Measurements from ENCODE around the gene DLG1.
"Not testable (repeated sequence)": the region's sequence is repeated elsewhere in the genome, so short reads cannot be mapped to it uniquely, and the experiment has no call there.

Gene DLG1

DNA sequence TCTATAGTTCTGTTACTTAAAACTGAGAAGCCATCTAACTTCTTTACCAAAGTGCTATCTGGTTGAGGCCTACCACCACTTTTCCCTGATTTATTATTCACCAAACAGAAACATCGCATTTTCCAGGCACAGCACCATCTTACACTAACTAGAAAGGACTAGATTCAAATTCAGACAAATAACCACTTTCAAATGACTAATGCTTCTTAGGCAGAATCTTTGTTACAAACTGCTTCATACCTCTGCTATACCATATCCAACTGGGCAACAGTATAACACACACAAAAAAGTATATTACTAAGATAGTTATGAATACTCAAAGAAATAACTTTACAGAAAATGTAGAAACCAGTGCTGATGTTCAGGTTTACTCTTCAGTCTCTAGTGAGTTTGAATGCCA, 16.6 kb downstream of the DLG1 start:
- Histone ChIP-seq H3K9ac (ENCODE audit: low read depth, low read length) (no peak overlapping the region), H3K4me3 (ENCODE audit: low read depth, low read length) (no peak overlapping the region), H3K36me3 (ENCODE audit: control insufficient read depth, insufficient read depth, low read length) (peaks cover 10% of the 10 kb centered on the region), H3K27me3 (ENCODE audit: control insufficient read depth, insufficient read depth, low read length) (no peaks in the 10 kb centered on the region), H3K4me1 (ENCODE audit: control insufficient read depth, insufficient read depth, low read length) (no peaks in the 10 kb centered on the region), H3K9me3 (ENCODE audit: control insufficient read depth, insufficient read depth, low read length) (peaks cover 3% of the 10 kb centered on the region)

DNA sequence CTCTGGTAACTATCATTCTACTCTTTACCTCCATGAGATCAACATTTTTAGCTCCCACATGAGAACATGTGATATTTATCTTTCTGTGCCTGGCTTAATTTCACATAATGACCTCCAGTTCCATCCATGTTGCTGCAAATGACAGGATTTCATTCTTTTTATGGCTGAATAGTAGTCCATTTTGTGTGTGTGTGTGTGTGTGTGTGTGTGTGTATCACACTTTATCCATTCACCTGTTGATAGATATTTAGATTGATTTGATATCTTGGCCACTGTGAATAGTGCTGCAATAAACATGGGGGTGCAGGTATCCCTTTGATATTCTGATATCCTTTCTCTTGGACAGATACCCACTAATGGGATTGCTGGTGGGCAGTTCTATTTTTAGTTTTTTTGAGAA, 18.3 kb downstream of the DLG1 start:
- Histone ChIP-seq H3K36me3 (ENCODE audit: control insufficient read depth, insufficient read depth, low read length) (peaks cover 7% of the 10 kb centered on the region), H3K27me3 (ENCODE audit: control insufficient read depth, insufficient read depth, low read length) (no peaks in the 10 kb centered on the region), H3K9me3 (ENCODE audit: control insufficient read depth, insufficient read depth, low read length) (no peaks in the 10 kb centered on the region), H3K9ac (ENCODE audit: low read depth, low read length) (no peak overlapping the region), H3K4me3 (ENCODE audit: low read depth, low read length) (no peak overlapping the region), H3K4me1 (ENCODE audit: control insufficient read depth, insufficient read depth, low read length) (no peaks in the 10 kb centered on the region)

DNA sequence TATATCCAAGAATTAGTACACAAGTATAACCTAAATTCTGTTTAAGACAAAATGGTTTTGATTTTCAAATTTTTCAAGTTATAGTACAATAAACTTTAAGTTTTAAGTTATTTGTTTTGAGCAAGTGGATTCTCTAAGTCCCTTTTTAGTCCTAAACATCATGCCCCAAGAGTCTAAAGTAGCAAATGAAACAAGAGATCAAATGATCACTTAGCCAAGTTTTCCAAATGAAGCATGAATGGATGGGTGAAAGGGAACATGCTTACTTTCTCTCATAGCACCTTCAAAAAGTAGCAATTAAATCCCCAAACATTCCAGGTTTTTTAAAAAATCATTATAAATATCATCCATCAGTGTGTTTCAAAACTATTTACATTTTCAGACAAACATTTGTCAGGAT, 19.5 kb downstream of the DLG1 start:
- peaks cover 7% of the 10 kb centered on the region for H3K36me3 ChIP-seq (ENCODE audit: control insufficient read depth, insufficient read depth, low read length)
- no peaks in the 10 kb centered on the region for H3K9me3 ChIP-seq (ENCODE audit: control insufficient read depth, insufficient read depth, low read length)
- H3K4me3 ChIP-seq (ENCODE audit: low read depth, low read length): no peak overlapping the region

GRCh38 chr3:197276808-197277207, 21.6 kb downstream of the DLG1 start:
- not testable (repeated sequence) for H3K36me3 ChIP-seq (ENCODE audit: control insufficient read depth, insufficient read depth, low read length); H3K9me3 ChIP-seq (ENCODE audit: control insufficient read depth, insufficient read depth, low read length); H3K9ac ChIP-seq (ENCODE audit: low read depth, low read length); H3K27me3 ChIP-seq (ENCODE audit: control insufficient read depth, insufficient read depth, low read length); H3K4me3 ChIP-seq (ENCODE audit: low read depth, low read length); H3K4me1 ChIP-seq (ENCODE audit: control insufficient read depth, insufficient read depth, low read length)

More for the DNA sequence above, 19.5 kb downstream of the DLG1 start:
- H3K4me1 ChIP-seq (ENCODE audit: control insufficient read depth, insufficient read depth, low read length): no peaks in the 10 kb centered on the region
- H3K27me3 ChIP-seq (ENCODE audit: control insufficient read depth, insufficient read depth, low read length): no peaks in the 10 kb centered on the region
- H3K9ac ChIP-seq (ENCODE audit: low read depth, low read length): no peak overlapping the region

DNA sequence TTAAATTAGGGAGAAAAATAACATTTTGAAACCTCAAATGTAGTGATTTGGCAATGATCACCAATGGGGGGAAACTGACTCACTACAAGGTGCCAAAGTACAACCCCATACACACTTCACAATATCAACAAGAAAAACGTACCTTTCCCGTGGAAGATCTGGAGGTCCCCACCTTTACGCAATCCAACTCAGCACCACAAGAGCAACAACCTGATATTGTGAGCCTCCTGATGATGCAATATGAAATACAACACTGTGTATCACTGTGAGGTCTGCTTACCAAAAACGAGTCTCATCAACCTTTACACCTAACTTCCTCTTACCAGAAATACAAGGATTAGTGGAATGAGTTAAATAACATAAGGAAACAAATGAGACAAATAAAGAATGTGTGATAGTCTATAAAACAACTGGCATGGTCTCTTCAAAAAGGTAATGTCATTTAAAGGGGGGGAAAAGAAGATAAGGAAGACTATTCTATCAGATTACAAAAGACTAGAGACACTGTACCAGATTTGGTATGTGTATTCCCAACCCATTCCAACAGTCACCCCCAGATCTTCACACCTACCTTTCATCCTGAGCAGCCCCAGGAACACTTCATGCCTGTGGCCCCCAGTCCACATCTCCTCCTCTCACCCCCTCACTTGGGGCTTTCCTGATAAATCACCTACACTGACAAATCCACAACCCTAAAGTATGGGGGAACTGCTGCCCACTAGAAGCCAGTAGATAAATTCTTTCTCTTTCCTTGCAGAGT, 27.7 kb downstream of the DLG1 start:
- Histone ChIP-seq H3K4me1 (ENCODE audit: control insufficient read depth, insufficient read depth, low read length) (no peaks in the 10 kb centered on the region), H3K27me3 (ENCODE audit: control insufficient read depth, insufficient read depth, low read length) (no peaks in the 10 kb centered on the region), H3K36me3 (ENCODE audit: control insufficient read depth, insufficient read depth, low read length) (no peaks in the 10 kb centered on the region), H3K4me3 (ENCODE audit: low read depth, low read length) (no peak overlapping the region), H3K9ac (ENCODE audit: low read depth, low read length) (no peak overlapping the region), H3K9me3 (ENCODE audit: control insufficient read depth, insufficient read depth, low read length) (no peaks in the 10 kb centered on the region)

GRCh38 chr3:197269024-197269423, 29.4 kb downstream of the DLG1 start:
- H3K27me3 ChIP-seq (ENCODE audit: control insufficient read depth, insufficient read depth, low read length): no peaks in the 10 kb centered on the region

DNA sequence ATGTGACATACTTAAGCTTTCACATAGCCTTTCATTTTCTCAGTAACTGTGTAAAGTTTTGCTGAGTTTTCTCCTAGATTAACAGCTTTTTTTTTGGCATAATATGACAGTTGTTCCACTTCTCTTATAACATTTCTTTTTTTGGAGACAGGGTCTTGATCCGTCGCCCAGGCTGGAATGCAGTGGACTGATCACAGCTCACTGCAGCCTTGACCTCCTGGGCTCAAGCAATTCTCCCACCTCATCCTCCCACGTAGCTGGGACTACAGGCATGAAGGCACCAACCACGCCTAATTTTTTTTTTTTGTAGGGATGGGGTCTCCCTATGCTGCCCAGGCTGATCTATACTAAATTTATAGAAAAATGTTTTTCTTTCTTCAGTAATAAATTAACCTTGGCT, 30.1 kb downstream of the DLG1 start:
- H3K4me1 ChIP-seq (ENCODE audit: control insufficient read depth, insufficient read depth, low read length): no peaks in the 10 kb centered on the region
- H3K9me3 ChIP-seq (ENCODE audit: control insufficient read depth, insufficient read depth, low read length): no peaks in the 10 kb centered on the region
- H3K27me3 ChIP-seq (ENCODE audit: control insufficient read depth, insufficient read depth, low read length): no peaks in the 10 kb centered on the region
- H3K36me3 ChIP-seq (ENCODE audit: control insufficient read depth, insufficient read depth, low read length): no peaks in the 10 kb centered on the region
- H3K4me3 ChIP-seq (ENCODE audit: low read depth, low read length): no peak overlapping the region
- H3K9ac ChIP-seq (ENCODE audit: low read depth, low read length): no peak overlapping the region

More at GRCh38 chr3:197269024-197269423, 29.4 kb downstream of the DLG1 start:
- no peak overlapping the region for H3K4me3 ChIP-seq (ENCODE audit: low read depth, low read length)
- H3K4me1 ChIP-seq (ENCODE audit: control insufficient read depth, insufficient read depth, low read length): no peaks in the 10 kb centered on the region
- no peaks in the 10 kb centered on the region for H3K9me3 ChIP-seq (ENCODE audit: control insufficient read depth, insufficient read depth, low read length)
- H3K36me3 ChIP-seq (ENCODE audit: control insufficient read depth, insufficient read depth, low read length): no peaks in the 10 kb centered on the region
- H3K9ac ChIP-seq (ENCODE audit: low read depth, low read length): no peak overlapping the region

DNA sequence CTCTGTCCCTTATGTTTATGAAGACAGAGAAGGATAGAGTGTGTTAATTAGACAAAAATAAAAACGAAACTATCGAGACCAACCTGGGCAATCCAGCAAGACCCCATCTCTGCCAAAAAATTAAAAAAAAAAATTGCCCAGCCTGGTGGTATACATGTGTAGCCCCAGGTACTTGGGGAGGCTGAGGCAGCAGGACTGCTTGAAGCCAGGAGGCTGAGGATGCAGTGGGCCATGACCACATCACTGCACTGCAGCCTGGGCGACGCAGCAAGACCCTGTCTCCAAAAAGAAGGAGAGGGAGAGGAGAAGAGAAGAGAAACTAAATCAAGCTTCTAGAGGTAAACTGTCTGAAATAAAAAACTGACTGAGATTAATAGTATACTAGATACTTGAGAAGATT, 32.1 kb downstream of the DLG1 start:
- Histone ChIP-seq H3K9ac (ENCODE audit: low read depth, low read length) (no peak overlapping the region), H3K36me3 (ENCODE audit: control insufficient read depth, insufficient read depth, low read length) (no peaks in the 10 kb centered on the region), H3K4me1 (ENCODE audit: control insufficient read depth, insufficient read depth, low read length) (peaks cover 4% of the 10 kb centered on the region), H3K27me3 (ENCODE audit: control insufficient read depth, insufficient read depth, low read length) (no peaks in the 10 kb centered on the region), H3K4me3 (ENCODE audit: low read depth, low read length) (no peak overlapping the region), H3K9me3 (ENCODE audit: control insufficient read depth, insufficient read depth, low read length) (no peaks in the 10 kb centered on the region)

DNA sequence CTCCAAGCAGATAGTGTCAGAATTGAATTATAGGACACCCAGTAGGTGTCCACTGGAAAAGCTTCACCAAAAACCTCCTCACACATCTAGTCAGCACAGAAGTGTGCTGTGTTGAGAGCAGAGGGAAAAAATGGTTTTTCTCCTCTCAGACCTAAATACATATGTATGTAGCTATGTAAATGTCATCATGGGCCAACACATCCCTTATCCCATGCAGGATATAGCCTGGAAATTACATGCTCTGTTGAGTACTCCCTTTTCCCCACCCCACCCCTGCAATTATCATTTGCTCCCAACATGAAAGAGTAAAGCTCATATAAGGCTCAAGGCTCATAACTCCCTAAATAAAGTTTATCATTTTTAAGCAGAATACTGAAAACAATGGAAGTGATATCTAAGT, 35.7 kb downstream of the DLG1 start:
- Histone ChIP-seq H3K9me3 (ENCODE audit: control insufficient read depth, insufficient read depth, low read length) (no peaks in the 10 kb centered on the region), H3K4me3 (ENCODE audit: low read depth, low read length) (no peak overlapping the region), H3K36me3 (ENCODE audit: control insufficient read depth, insufficient read depth, low read length) (no peaks in the 10 kb centered on the region), H3K9ac (ENCODE audit: low read depth, low read length) (no peak overlapping the region), H3K27me3 (ENCODE audit: control insufficient read depth, insufficient read depth, low read length) (no peaks in the 10 kb centered on the region), H3K4me1 (ENCODE audit: control insufficient read depth, insufficient read depth, low read length) (peaks cover 4% of the 10 kb centered on the region)

GRCh38 chr3:197261164-197261509, 37.3 kb downstream of the DLG1 start:
- Histone ChIP-seq H3K9me3 (ENCODE audit: control insufficient read depth, insufficient read depth, low read length) (no peaks in the 10 kb centered on the region), H3K4me1 (ENCODE audit: control insufficient read depth, insufficient read depth, low read length) (peaks cover 4% of the 10 kb centered on the region), H3K36me3 (ENCODE audit: control insufficient read depth, insufficient read depth, low read length) (no peaks in the 10 kb centered on the region), H3K9ac (ENCODE audit: low read depth, low read length) (no peak overlapping the region), H3K4me3 (ENCODE audit: low read depth, low read length) (no peak overlapping the region), H3K27me3 (ENCODE audit: control insufficient read depth, insufficient read depth, low read length) (no peaks in the 10 kb centered on the region)

GRCh38 chr3:197260491-197261163, 37.8 kb downstream of the DLG1 start:
- Histone ChIP-seq H3K4me3 (ENCODE audit: low read depth, low read length) (no peak overlapping the region), H3K4me1 (ENCODE audit: control insufficient read depth, insufficient read depth, low read length) (peaks cover 4% of the 10 kb centered on the region), H3K9me3 (ENCODE audit: control insufficient read depth, insufficient read depth, low read length) (no peaks in the 10 kb centered on the region), H3K36me3 (ENCODE audit: control insufficient read depth, insufficient read depth, low read length) (no peaks in the 10 kb centered on the region), H3K27me3 (ENCODE audit: control insufficient read depth, insufficient read depth, low read length) (no peaks in the 10 kb centered on the region), H3K9ac (ENCODE audit: low read depth, low read length) (no peak overlapping the region)

GRCh38 chr3:197259096-197259495, 39.3 kb downstream of the DLG1 start:
- H3K4me3 ChIP-seq (ENCODE audit: low read depth, low read length): no peak overlapping the region
- H3K9ac ChIP-seq (ENCODE audit: low read depth, low read length): no peak overlapping the region
- H3K27me3 ChIP-seq (ENCODE audit: control insufficient read depth, insufficient read depth, low read length): no peaks in the 10 kb centered on the region
- peaks cover 4% of the 10 kb centered on the region for H3K4me1 ChIP-seq (ENCODE audit: control insufficient read depth, insufficient read depth, low read length)
- H3K36me3 ChIP-seq (ENCODE audit: control insufficient read depth, insufficient read depth, low read length): no peaks in the 10 kb centered on the region
- no peaks in the 10 kb centered on the region for H3K9me3 ChIP-seq (ENCODE audit: control insufficient read depth, insufficient read depth, low read length)
